BE2C (cell line): ENCODE data around the gene SMIM14.
"Not testable (repeated sequence)": the region's sequence is repeated elsewhere in the genome, so short reads cannot be mapped to it uniquely, and the experiment has no call there.

Source experiments
- DNase-seq: peaks from one replicate; pipeline ENCODE4 v3.0.0-alpha.2; 2020
- H3K27me3 ChIP-seq: fragments of 250-450 bp; sonication (Bioruptor Pico); 2 replicates; pipeline ENCODE4 v1.5.1; 2020; ENCODE audit warnings: mild to moderate bottlenecking
- H3K36me3 ChIP-seq: fragments of 250-450 bp; sonication (Bioruptor Pico); 2 replicates; pipeline ENCODE4 v1.5.1; 2020; ENCODE audit warnings: mild to moderate bottlenecking
- H3K4me1 ChIP-seq: fragments of 250-450 bp; sonication (Bioruptor Pico); 2 replicates; pipeline ENCODE4 v1.5.1; 2020
- H3K4me3 ChIP-seq: 2 replicates; pipeline ENCODE4 v1.5.1; 2011; ENCODE audit warnings: low read depth, low read length
- H3K9me3 ChIP-seq: fragments of 250-450 bp; sonication (Bioruptor Pico); 2 replicates; pipeline ENCODE4 v1.5.1; 2020
- TF ChIP-seq, protein P1 (sequence below): IDR thresholded peaks from 2 replicates; pipeline ENCODE4 v1.5.1; 2012; ENCODE audit warnings: mild to moderate bottlenecking, low read depth, low read length

SMIM14 gene

DNA sequence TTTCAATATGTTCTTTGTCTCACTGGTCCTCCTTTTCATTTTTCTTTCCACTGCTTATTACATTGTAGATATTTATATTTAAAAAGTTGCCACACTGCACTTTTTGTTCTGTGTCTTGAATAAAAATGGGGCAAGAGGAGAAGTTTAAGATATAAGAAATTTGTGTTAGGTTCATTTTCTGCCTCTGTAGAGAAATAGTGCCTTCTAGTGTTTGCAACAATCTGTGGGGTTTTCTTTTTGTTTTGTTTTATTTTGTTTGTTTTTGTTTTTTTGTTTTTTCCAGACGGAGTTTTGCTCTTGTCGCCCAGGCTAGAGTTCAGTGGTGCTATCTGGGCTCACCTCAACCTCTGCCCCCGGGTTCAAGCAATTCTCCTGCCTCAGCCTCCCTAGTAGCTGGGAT is 20.1 kb upstream of the SMIM14 start:
- no peak for DNase-seq
- no peaks in the 10 kb centered on the region for H3K27me3 ChIP-seq
- no peaks in the 10 kb centered on the region for H3K9me3 ChIP-seq
- no peak overlapping the region for H3K4me3 ChIP-seq
- TF ChIP-seq, protein P1, sequence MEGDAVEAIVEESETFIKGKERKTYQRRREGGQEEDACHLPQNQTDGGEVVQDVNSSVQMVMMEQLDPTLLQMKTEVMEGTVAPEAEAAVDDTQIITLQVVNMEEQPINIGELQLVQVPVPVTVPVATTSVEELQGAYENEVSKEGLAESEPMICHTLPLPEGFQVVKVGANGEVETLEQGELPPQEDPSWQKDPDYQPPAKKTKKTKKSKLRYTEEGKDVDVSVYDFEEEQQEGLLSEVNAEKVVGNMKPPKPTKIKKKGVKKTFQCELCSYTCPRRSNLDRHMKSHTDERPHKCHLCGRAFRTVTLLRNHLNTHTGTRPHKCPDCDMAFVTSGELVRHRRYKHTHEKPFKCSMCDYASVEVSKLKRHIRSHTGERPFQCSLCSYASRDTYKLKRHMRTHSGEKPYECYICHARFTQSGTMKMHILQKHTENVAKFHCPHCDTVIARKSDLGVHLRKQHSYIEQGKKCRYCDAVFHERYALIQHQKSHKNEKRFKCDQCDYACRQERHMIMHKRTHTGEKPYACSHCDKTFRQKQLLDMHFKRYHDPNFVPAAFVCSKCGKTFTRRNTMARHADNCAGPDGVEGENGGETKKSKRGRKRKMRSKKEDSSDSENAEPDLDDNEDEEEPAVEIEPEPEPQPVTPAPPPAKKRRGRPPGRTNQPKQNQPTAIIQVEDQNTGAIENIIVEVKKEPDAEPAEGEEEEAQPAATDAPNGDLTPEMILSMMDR = no peak
- no peaks in the 10 kb centered on the region for H3K4me1 ChIP-seq
- no peaks in the 10 kb centered on the region for H3K36me3 ChIP-seq

- Histone ChIP-seq H3K9me3 (no peaks in the 10 kb centered on the region), H3K4me1 (no peaks in the 10 kb centered on the region), H3K4me3 (no peak overlapping the region), H3K36me3 (no peaks in the 10 kb centered on the region), H3K27me3 (no peaks in the 10 kb centered on the region)
- DNase-seq = no peak
- TF ChIP-seq, protein P1 = no peak
Observed at GRCh38 chr4:39657465-39657864, 18.8 kb upstream of the SMIM14 start.

DNA sequence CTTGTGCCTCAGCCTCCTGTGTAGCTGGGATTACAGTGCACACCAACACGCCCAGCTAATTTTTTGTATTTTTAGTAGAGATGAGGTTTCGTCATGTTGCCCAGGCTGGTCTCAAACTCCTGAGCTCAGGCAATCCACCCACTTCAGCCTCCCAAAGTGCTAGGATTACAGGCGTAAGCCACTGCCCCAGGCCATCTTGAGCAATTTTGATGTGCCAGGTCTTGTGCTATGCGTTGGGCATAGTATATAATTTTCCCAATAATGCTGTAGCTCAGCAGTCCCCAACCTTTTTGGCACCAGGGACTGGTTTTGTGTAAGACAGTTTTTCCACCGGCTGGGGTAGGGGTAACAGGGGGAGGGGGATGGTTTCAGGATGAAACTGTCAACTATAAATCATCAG is 18.0 kb upstream of the SMIM14 start:
- not testable (repeated sequence) for H3K36me3 ChIP-seq, H3K27me3 ChIP-seq, H3K4me1 ChIP-seq, H3K4me3 ChIP-seq, H3K9me3 ChIP-seq, DNase-seq

- no peak overlapping the region for H3K4me3 ChIP-seq
- H3K9me3 ChIP-seq = no peaks in the 10 kb centered on the region
- TF ChIP-seq, protein P1 = no peak
- no peak for DNase-seq
- no peaks in the 10 kb centered on the region for H3K36me3 ChIP-seq
- no peaks in the 10 kb centered on the region for H3K4me1 ChIP-seq
- no peaks in the 10 kb centered on the region for H3K27me3 ChIP-seq
Observed at GRCh38 chr4:39655876-39656275, 17.2 kb upstream of the SMIM14 start.

- Histone ChIP-seq H3K27me3 (no peaks in the 10 kb centered on the region), H3K36me3 (no peaks in the 10 kb centered on the region), H3K4me3 (no peak overlapping the region), H3K9me3 (no peaks in the 10 kb centered on the region), H3K4me1 (no peaks in the 10 kb centered on the region)
- TF ChIP-seq, protein P1 = no peak
- DNase-seq = no peak
Observed at GRCh38 chr4:39655211-39655610, 16.5 kb upstream of the SMIM14 start.

DNA sequence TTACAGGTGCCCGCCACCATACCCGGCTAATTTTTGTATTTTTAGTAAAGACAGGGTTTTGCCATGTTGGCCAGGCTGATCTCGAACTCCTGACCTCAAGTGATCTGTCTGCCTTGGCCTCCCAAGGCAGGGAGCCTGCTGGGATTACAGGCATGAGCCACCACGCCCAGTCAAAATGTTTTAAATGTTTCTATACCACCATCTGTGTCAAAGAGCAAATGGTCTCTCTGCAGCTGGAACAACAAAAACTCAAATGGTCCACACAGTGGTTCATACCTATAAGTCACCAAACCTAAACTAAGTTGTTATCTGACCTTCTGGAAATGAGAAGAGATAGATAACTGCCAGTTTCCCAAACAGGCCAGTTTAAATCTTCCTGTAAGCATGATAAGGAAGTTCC is 12.9 kb upstream of the SMIM14 start:
- not testable (repeated sequence) for H3K27me3 ChIP-seq, DNase-seq, H3K4me3 ChIP-seq, H3K4me1 ChIP-seq, H3K9me3 ChIP-seq, H3K36me3 ChIP-seq

- no peaks in the 10 kb centered on the region for H3K36me3 ChIP-seq
- no peak for DNase-seq
- no peaks in the 10 kb centered on the region for H3K9me3 ChIP-seq
- H3K4me1 ChIP-seq = no peaks in the 10 kb centered on the region
- TF ChIP-seq, protein P1 = no peak
- H3K27me3 ChIP-seq = no peaks in the 10 kb centered on the region
- H3K4me3 ChIP-seq = no peak overlapping the region
Observed at GRCh38 chr4:39649639-39650265, 11.1 kb upstream of the SMIM14 start.
